ENCODE results near the gene RICTOR. TPM values are rescaled to one million over a fixed set of nuclear protein-coding genes. Genes with fewer than 3 reads are reported as not detected.
A peak's percentile ranks its signal among the peaks of the same experiment; 100 is the strongest.
"Not testable (repeated sequence)": the region's sequence is repeated elsewhere in the genome, so short reads cannot be mapped to it uniquely, and the experiment has no call there.

Gene RICTOR
- total RNA-seq, 1 donor from 2014 or later, result 46.4 TPM

- peaks cover 9% of the 10 kb centered on the region for H3K4me1 Mint-ChIP-seq
- peaks cover 15% of the 10 kb centered on the region for H3K9me3 Mint-ChIP-seq
- H3K36me3 Mint-ChIP-seq, result peaks cover 31% of the 10 kb centered on the region
- H3K27me3 Mint-ChIP-seq (ENCODE audit: low read depth), result no peaks in the 10 kb centered on the region
- TF ChIP-seq, protein P1, sequence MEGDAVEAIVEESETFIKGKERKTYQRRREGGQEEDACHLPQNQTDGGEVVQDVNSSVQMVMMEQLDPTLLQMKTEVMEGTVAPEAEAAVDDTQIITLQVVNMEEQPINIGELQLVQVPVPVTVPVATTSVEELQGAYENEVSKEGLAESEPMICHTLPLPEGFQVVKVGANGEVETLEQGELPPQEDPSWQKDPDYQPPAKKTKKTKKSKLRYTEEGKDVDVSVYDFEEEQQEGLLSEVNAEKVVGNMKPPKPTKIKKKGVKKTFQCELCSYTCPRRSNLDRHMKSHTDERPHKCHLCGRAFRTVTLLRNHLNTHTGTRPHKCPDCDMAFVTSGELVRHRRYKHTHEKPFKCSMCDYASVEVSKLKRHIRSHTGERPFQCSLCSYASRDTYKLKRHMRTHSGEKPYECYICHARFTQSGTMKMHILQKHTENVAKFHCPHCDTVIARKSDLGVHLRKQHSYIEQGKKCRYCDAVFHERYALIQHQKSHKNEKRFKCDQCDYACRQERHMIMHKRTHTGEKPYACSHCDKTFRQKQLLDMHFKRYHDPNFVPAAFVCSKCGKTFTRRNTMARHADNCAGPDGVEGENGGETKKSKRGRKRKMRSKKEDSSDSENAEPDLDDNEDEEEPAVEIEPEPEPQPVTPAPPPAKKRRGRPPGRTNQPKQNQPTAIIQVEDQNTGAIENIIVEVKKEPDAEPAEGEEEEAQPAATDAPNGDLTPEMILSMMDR (IDR thresholded peaks at IDR 0.05; ENCODE audit: unreplicated experiment), result no peak
- H3K27ac Mint-ChIP-seq, result no peak overlapping the region
- H3K4me3 Mint-ChIP-seq, result no peak overlapping the region
- DNase-seq (ENCODE audit: low spot score in 2 of 2, unreplicated experiment in 2 of 2), result no peak
These were observed 78.1 kb downstream of the RICTOR start for GRCh38 chr5:38996123-38996522.

DNA sequence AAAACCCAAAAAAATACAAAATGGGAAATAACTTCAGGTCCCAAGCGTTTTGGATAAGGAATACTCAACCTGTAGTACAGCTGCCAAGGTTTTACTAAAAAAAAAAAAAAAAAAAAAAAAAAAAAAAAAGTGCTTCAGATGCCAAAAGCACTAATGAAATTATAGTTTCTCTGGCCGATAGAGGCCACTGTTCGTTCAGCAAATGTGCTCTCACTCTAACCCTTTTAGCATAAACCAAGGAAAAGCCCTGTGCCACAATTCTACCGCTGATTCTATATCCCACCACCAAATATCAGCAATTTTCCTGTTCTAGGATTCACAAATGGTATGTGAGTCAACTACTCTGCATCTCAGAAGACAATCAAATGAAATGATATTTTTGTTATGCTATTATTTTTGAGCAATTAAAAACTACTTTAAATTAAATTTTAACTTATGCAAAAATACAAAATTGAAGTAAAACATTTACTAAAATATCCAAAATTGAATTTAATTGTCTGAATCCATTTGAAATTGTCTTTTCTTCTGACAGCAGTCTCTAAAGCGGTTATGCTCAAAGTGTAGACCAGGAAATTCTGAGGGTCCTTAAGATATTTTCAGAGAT is 79.8 kb downstream of the RICTOR start:
- Mint-ChIP-seq H3K27me3 (ENCODE audit: low read depth) (no peaks in the 10 kb centered on the region), H3K27ac (no peak overlapping the region), H3K36me3 (peaks cover 27% of the 10 kb centered on the region), H3K4me1 (peaks cover 9% of the 10 kb centered on the region), H3K9me3 (peaks cover 17% of the 10 kb centered on the region), H3K4me3 (no peak overlapping the region)
- TF ChIP-seq, protein P1 (IDR thresholded peaks at IDR 0.05; ENCODE audit: unreplicated experiment), result peak; percentile 35
- DNase-seq (ENCODE audit: low spot score in 2 of 2, unreplicated experiment in 2 of 2), result peak in 1 of 2 experiments; percentile 40

- H3K27ac Mint-ChIP-seq; H3K4me3 Mint-ChIP-seq; H3K4me1 Mint-ChIP-seq; H3K27me3 Mint-ChIP-seq (ENCODE audit: low read depth); DNase-seq (ENCODE audit: low spot score in 2 of 2, unreplicated experiment in 2 of 2): not testable (repeated sequence)
- peaks cover 49% of the 10 kb centered on the region for H3K36me3 Mint-ChIP-seq
- peaks cover 36% of the 10 kb centered on the region for H3K9me3 Mint-ChIP-seq
These were observed 84.1 kb downstream of the RICTOR start for GRCh38 chr5:38989974-38990719.

GRCh38 chr5:38985909-38986452 is 88.2 kb downstream of the RICTOR start:
- DNase-seq (ENCODE audit: low spot score in 2 of 2, unreplicated experiment in 2 of 2), result no peak
- Mint-ChIP-seq H3K36me3 (peaks cover 49% of the 10 kb centered on the region), H3K27me3 (ENCODE audit: low read depth) (no peaks in the 10 kb centered on the region), H3K4me1 (no peaks in the 10 kb centered on the region), H3K27ac (no peak overlapping the region), H3K9me3 (peaks cover 36% of the 10 kb centered on the region), H3K4me3 (no peak overlapping the region)
- TF ChIP-seq, protein P1 (IDR thresholded peaks at IDR 0.05; ENCODE audit: unreplicated experiment), result no peak

DNA sequence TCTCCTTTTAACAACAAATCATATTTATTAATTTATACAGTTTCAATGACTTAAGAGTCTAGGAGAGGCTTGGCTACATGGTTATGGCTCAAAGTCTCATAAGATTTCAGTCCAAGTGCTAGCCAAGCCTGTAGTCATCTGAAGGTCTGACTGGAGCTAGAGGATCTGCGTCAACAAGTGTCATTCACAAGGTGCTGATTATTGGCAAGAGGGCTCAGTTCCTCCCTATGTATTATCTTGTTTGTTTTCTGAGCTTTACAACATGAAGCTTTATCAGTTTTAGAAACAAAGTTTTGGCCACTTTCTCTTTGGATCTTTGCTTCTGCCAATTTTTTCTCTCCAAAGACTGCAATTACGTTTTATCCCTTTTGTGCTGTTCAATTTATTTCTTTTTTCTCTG is 94.7 kb downstream of the RICTOR start:
- TF ChIP-seq, protein P1 (IDR thresholded peaks at IDR 0.05; ENCODE audit: unreplicated experiment), result no peak
- H3K27ac Mint-ChIP-seq, result peak overlapping the region; percentile 1
- no peaks in the 10 kb centered on the region for H3K9me3 Mint-ChIP-seq
- H3K4me3 Mint-ChIP-seq, result no peak overlapping the region
- peaks cover 17% of the 10 kb centered on the region for H3K4me1 Mint-ChIP-seq
- H3K27me3 Mint-ChIP-seq (ENCODE audit: low read depth), result no peaks in the 10 kb centered on the region
- DNase-seq (ENCODE audit: low spot score in 2 of 2, unreplicated experiment in 2 of 2), result no peak
- peaks cover 17% of the 10 kb centered on the region for H3K36me3 Mint-ChIP-seq

GRCh38 chr5:38978036-38978435 is 96.2 kb downstream of the RICTOR start:
- H3K27me3 Mint-ChIP-seq (ENCODE audit: low read depth), result no peaks in the 10 kb centered on the region
- TF ChIP-seq, protein P1 (IDR thresholded peaks at IDR 0.05; ENCODE audit: unreplicated experiment), result no peak
- no peaks in the 10 kb centered on the region for H3K9me3 Mint-ChIP-seq
- DNase-seq (ENCODE audit: low spot score in 2 of 2, unreplicated experiment in 2 of 2), result no peak
- peaks cover 18% of the 10 kb centered on the region for H3K36me3 Mint-ChIP-seq
- no peak overlapping the region for H3K27ac Mint-ChIP-seq
- no peak overlapping the region for H3K4me3 Mint-ChIP-seq
- peaks cover 17% of the 10 kb centered on the region for H3K4me1 Mint-ChIP-seq
